Heart left ventricle (tissue), 13 donors: ENCODE data around the gene DNAJB2.

Experiments
- CTCF ChIP-seq, 12 donors: fragments of 200-600 bp; sonication (generic) in 4 of 12; IDR thresholded peaks; one replicate each; pipeline versions ENCODE4 v1.5.0 to v1.8.0; 2018 to 2022; ENCODE audit warnings: antibody characterized with exemption in 12 of 12, mild to moderate bottlenecking in 5 of 12
- POLR2A ChIP-seq, 2 donors: fragments of 450-650 bp; IDR thresholded peaks; one replicate each; pipeline ENCODE4 v1.6.1; 2017; ENCODE audit warnings: antibody characterized with exemption in 2 of 2, mild to moderate bottlenecking in 2 of 2, moderate library complexity in 2 of 2
- donor health status: ischemic (EF 13 %, LVEDD 7.1; RV severe dilation, severe dysfunction).
- donor health status: DM: no; HTN: yes; CAD: no.
- donor health status: DM: no; HTN: no; CAD: no.
- donor health status: ischemic (EF 25% LVEDD 6.9; RV normal size, moderate dysfunction).
- donor health status: ischemic (EF 25% LVEDD 5.7; RV mildly dilated, moderate dysfunction).
- donor health status: ischemic (EF 35%, LVEDD 5.7; RV mildly dilated, moderate dysfunction).
- donor health status: nonischemic (EF 11% LVEDD 7.7; RV severe dilation, severe dysfunction).
- donor health status: DM: yes; HTN: yes; CAD: no.
- donor health status: PGD.
- donor health status: ischemic (EF 29% LVEDD 5.4; RV normal size, mild dysfunction).
- donor health status: nonischemic (EF 23%, LVEDD 6.1; RV moderate dilation, normal function).

DNA sequence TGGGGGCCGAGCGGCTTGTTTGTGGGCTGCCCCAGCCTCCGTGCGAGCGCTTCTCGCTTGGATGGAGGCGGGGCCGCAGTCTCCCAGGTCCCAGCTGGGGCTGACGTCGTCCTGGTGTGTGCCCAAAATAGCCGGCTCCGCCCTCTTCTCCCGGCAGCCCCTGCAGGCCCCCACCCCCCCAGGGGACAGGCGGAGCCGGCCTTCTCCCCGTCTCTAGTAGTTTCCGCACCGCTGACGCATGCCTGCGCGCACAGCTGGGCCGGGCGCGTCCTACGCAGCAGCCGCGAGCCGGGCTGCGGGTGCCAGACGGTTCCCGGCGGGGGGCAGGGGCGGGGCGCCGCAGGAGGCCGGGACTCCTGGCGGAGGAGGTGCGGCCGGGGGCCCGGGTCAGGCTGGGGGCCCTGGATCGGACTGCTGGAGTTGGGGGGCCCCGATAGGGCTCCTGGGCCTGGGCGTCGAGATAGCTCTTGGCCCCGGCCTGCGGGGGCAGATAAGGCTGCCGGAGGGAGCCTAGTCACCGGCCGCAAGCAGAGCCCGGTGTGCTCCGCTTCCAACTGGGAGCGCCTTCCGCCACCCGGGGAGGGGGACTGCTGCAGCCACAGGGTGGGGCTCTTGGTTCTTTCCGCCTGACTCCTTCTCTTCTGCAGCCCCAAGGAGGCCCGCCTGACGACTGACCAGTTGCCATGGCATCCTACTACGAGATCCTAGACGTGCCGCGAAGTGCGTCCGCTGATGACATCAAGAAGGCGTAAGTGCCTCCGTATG is at the start of gene DNAJB2:
- TF ChIP-seq CTCF (IDR thresholded peaks at IDR 0.05) (peak in 6 of 12 donors; percentile 5 to 37 (median 26)), POLR2A (IDR thresholded peaks at IDR 0.05) (peak in 1 of 2 donors; percentile 95)
